Midbrain (tissue), 1 donor: Measurements from ENCODE around the gene NAA20.

Experiments used
- DNase-seq: peaks from one replicate; lab custom pipeline; 2025; lab: John Stamatoyannopoulos, UW

NAA20 gene

DNA sequence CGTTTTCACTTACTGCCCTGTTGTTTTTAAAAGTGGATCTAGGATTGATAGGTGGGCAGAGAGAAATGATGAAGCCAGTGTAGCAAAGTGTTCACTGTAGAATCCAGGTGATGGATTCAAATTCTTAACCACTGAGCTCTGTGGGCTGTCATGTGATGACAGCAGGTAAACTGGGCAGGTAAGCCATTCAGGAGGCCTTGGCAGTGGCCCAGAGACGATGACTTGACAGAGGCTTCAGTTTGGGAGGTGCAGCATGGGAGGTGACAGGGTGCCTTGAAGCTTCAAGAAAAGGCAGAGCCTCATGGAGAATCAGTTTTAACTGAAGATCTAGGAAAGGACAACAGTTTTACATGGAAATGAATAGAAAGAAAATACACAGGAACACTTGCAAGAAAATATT, 2.0 kb downstream of the NAA20 start:
- no peak for DNase-seq

GRCh38 chr20:20020908-20021307, 3.7 kb downstream of the NAA20 start:
- no peak for DNase-seq

- no peak for DNase-seq
Observed at GRCh38 chr20:20021835-20022234, 4.7 kb downstream of the NAA20 start.

DNA sequence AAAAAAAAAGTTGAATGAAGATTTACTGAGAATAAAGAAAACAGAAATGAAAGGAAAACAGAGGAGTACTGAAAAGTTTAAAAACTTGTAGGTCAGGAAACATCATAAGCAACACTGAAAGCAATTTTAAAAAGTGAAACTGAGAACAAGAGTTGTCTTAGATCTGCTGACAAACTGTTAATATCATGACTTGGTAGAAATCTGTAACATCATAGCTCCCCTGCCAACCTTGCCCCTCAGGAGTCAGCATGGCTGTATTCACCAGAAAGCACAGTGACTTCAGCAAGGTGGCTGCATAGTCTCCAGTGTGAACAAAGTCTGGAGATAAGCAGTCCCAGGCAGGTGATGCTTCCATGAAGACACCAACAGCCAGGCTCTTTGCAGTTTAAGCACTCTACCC, 5.3 kb downstream of the NAA20 start:
- DNase-seq, result no peak

GRCh38 chr20:20023395-20023794, 6.2 kb downstream of the NAA20 start:
- no peak for DNase-seq

DNA sequence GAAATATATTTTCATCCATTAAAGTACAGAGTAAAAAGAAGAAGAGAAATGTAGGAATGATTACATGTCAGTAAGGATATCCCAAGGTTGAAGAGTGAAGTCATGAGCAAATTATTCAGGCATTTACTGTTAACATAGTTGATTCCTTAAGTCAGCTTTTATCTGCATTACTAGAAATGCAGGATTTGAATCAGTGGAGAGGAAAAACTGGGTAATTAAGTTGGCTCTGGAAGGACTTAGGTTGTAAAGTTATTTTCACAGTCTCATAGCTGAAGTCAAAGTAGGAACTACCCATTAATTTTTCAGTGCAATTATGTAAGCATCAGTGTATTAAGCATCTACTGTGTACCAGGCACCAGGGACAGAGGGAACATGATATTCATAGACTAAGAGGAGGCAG, 7.8 kb downstream of the NAA20 start:
- no peak for DNase-seq

DNA sequence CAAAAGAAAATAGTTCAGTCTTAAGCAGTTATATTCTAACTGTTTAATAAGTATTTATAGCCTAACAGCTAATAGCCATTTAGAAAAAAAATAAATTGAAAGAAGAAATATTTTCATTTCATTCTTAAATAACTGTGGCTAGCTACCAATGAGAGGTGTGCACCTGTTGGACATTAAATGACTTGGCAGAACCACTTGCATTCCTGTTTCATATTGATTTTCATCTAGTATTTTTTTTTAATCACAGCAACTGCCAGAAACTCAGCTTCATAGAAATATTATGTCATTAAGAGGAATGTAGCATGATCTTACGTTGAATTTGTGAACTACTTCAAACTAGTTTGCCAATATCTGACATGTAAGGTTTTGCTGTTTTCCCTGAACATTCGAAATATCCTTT, 10.1 kb downstream of the NAA20 start:
- DNase-seq, result no peak

DNA sequence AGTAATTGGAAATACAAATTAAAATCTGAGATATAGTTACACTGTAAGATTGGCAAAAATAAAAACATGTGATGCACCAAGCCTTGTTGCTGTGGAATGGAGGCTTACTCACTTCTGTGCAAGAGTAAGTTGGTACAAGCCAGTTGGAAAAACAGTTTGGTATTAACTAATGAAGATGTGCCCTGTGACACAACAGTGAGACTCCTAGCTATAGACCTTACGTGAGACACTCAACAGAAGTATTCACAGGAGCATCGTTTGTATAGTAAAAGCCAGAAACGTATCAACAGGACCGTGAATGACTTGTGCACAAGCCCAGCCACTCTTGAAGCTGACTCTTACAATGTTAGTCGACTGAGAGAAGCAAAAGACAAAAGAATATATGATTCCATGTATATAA, 14.6 kb downstream of the NAA20 start:
- no peak for DNase-seq

- no peak for DNase-seq
Observed at GRCh38 chr20:20034486-20034885, 17.3 kb downstream of the NAA20 start.

GRCh38 chr20:20036756-20037155, 19.6 kb downstream of the NAA20 start:
- no peak for DNase-seq

GRCh38 chr20:20037960-20038359, 20.8 kb downstream of the NAA20 start:
- no peak for DNase-seq

DNA sequence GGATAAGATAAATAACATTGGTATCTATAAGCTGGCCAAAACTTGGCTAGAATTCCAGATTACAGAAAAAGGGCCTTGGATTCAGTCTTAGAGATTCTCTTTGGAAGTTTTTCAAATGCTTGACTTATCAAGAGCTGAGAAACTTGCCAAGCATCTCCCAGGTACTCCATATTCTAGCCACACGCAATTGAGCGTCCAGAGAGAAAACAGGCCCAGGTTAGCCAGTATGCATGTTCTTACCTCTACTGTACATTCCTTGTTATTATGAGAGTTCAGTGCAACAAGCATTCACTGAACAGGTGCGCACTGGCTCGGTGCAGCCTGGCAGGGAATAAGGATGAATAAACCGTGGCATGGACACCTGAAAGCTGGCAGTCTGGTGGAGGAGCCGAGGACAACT, 21.4 kb downstream of the NAA20 start:
- DNase-seq, result no peak

GRCh38 chr20:20039752-20040387, 22.7 kb downstream of the NAA20 start:
- no peak for DNase-seq

DNA sequence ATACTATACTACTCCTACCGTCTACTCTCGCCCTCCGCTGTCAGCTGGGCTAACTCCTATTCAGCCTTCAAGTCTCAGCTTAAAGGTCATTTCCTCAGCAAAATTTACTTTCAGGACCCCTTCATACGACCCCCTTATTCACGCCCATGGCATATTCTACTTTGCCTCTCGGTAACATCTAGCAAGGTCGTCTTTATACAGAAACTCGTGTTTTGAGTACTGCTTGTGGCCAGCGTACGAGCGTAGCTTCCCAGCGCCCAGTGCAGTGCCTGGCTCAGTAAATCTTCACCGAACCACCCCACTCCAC, 34.6 kb downstream of the NAA20 start:
- DNase-seq, result no peak

- DNase-seq, result peak; percentile 98
Observed at GRCh38 chr20:20052074-20052970, 35.2 kb downstream of the NAA20 start, which contains the start of the genes CFAP61 and CRNKL1. CFAP61 (plus strand) TSS chr20:20052532; CDS start chr20:20056654, 4,122 bp downstream. CRNKL1 (minus strand) TSS chr20:20052466; CDS start chr20:20052342, 124 bp downstream.

- no peak for DNase-seq
Observed at GRCh38 chr20:20060234-20060998, 43.3 kb downstream of the NAA20 start.

- DNase-seq, result no peak
Observed at GRCh38 chr20:20063941-20064702, 47.0 kb downstream of the NAA20 start.

DNA sequence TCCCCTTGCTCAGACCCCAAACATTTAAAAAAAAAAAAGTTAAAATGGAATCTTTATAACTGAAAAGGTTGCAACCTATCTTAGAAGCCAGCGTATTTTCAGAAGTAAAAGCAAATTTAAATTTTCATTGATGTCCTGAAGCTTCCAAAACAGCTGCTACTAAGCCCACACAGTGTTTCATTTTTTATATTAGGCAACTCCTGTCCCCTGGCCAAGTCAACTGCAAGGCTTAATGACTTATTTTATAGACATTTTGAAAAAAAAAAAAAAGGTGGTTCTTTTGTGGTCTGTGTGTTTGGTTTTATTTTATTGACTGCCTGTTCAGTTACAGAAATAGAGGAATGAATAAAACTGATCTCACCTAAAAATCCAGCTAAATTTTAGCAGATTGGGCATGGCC, 48.2 kb downstream of the NAA20 start:
- DNase-seq, result no peak

GRCh38 chr20:20070871-20071726, 53.9 kb downstream of the NAA20 start:
- no peak for DNase-seq

GRCh38 chr20:20073801-20074371, 56.7 kb downstream of the NAA20 start:
- DNase-seq, result no peak

GRCh38 chr20:20075032-20075431, 57.9 kb downstream of the NAA20 start:
- no peak for DNase-seq
